IPS-NIHi11 (cell line): ENCODE measurements around the gene ALKBH1.
"Not testable (repeated sequence)": the region's sequence is repeated elsewhere in the genome, so short reads cannot be mapped to it uniquely, and the experiment has no call there.

ENCODE experiments used
- DNase-seq: peaks from one replicate; pipeline ENCODE4 v3.0.0; 2012; ENCODE audit warnings: mixed read lengths, low spot score

ALKBH1 gene

DNA sequence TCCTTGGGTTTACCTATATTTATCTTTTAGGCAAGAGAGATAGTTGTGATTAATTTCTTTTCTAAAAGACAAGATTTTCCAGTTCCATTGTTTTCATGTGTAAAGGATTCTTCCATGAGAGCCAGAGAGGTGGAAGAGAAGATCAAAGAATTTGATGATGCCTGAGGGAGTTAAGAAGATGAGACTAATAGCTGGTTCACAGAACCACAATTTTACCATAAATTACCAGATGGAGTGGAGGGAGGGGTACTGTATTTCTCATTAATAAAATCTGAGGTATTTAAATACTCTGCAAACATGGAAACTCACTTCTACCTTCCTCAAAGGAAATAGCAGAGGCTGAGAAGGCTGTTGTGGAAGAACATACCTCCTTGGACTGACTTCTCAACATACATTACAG is 34.6 kb downstream of the ALKBH1 start:
- no peak for DNase-seq

DNA sequence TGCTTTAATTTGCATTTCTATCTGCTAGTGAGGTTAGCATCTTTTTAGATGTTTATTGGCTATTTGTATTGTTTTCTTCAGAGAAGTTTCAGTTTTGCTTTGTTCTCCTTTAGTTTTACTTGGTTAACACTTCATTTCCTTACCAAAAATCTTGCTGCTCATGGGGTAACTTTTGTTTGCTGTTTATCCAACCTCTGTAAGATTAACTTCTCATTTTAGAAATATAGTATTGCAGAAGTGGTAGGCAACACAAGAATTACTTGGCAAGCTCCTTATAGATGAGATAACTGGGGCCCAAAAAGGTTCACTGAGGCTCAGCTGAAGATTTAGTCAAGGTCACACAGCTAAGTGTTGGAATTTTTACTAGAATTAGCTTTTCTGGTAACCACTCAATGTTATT is 40.5 kb downstream of the ALKBH1 start:
- no peak for DNase-seq

DNA sequence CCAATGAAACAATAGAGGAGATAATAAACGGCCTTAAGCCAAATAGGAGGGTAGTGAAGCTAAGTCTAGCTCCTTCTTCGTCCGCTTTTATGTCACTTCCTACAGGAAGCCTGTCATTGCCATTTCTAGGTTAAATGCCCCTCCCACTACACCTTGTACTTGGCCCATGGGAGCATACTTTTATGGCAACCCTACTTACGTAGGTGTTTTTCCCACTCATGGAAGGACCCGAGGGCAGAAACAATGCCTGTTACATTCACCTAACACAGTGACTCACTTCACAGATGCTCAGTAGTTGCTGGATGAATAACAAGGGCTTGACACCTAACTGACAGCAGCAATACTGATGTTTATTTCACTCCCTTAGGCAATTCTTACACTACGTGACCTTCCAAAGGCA is 44.5 kb downstream of the ALKBH1 start:
- DNase-seq = no peak

DNA sequence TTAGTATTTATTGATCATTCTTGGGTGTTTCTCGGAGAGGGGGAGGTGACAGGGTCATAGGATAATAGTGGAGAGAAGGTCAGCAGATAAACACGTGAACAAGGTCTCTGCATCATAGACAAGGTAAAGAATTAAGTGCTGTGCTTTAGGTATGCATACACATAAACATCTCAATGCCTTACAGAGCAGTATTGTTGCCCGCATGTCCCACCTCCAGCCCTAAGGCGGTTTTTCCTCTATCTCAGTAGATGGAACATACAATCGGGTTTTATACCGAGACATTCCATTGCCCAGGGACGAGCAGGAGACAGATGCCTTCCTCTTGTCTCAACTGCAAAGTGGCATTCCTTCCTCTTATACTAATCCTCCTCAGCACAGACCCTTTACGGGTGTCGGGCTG is 46.3 kb downstream of the ALKBH1 start:
- DNase-seq = not testable (repeated sequence)

DNA sequence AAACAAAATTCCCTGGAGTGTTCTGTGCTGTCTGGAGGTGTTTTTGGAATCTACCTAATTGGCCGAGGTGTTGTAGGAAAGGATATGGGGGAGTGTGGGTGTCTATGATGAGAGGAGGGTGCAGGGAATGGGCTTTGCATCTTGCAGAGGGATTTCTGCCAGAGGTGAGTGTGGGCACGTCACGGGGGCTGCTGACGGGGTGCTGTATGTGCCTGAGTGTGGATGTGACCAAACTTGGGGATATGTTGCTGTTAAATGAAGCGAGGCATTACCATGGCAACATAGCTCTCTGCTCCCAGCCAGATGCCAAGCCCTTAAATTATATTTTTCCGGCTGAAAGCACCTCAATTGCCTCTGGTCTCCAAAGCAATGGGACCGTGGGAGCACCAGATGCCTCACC is 47.1 kb downstream of the ALKBH1 start:
- no peak for DNase-seq

DNA sequence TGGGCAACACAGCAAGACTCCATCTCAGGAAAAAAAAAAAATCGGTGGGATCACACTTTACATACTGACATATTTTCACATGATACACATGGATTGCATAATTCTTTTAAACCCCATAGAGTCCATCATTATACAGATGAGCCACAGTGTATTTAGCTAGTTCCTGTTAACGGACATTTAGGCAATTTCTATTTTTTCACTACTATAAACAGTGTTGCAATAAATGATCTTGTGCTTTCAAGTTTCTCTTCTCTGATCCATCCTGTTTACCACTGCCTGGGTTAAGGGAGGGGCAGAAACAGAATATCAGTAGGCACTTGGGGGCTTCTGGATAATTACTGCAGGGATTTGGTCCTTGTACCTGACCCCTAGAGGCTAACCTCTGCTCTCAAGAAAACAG is 48.0 kb downstream of the ALKBH1 start:
- DNase-seq = no peak

DNA sequence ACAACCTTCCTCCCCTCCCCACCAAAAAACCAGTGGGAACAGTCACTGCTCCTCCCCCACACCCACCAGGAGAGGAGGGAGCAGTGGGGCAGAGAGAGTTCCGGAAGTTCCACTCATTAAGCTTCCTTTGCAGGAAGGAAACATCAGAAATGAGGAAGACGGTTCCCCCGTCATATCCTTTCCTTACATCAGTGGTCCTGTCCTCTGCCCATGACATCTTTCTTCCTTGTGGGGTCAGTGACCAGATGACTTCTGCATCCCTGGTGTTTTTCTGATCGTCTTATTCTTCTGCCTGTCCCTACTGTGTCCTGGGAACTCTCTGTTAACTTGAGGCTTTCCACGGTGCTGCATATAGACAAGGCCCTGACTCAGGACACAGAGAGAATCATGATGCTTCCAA is 50.5 kb downstream of the ALKBH1 start:
- no peak for DNase-seq

DNA sequence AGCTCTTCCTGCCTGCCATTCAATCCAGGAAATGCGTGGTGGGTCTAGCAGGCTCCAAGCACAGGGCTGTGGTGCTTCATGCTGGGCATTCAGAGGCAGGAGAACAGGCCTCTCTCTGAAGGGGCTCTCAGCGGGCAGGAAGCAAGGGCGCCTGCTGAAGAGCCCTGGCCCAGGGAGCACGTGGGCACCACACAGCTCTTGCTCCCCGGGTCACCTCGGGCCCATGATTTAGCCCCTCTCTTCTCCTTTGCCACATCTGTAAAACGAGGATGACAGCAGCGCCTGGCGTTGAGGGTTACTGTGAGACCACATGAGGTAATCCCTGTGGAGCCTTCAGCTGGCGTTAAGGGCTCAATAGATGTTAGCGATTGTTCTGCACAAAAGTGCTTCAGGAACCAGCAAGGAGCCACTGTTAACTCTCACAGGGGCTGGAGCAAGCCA is 53.8 kb downstream of the ALKBH1 start:
- no peak for DNase-seq

DNA sequence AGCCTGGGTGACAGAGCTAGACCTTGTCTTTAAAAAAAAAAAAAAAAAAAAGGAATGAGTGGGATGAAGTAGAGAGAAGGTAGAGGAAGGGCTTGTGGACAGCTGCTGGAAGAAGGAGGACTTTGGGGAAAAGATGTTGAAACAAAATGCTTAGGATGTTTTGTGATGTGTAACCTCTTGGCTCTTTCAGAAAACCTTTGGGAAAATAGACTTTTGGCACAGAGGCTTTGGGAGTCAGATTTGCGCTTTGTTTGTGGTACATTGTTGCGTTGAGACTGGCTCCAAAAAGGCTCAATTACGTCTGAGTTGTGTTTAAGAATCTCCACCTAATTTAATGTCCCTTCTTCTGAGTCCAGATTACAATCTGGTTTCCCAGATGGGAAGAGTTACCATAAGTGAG is 58.5 kb downstream of the ALKBH1 start:
- no peak for DNase-seq

DNA sequence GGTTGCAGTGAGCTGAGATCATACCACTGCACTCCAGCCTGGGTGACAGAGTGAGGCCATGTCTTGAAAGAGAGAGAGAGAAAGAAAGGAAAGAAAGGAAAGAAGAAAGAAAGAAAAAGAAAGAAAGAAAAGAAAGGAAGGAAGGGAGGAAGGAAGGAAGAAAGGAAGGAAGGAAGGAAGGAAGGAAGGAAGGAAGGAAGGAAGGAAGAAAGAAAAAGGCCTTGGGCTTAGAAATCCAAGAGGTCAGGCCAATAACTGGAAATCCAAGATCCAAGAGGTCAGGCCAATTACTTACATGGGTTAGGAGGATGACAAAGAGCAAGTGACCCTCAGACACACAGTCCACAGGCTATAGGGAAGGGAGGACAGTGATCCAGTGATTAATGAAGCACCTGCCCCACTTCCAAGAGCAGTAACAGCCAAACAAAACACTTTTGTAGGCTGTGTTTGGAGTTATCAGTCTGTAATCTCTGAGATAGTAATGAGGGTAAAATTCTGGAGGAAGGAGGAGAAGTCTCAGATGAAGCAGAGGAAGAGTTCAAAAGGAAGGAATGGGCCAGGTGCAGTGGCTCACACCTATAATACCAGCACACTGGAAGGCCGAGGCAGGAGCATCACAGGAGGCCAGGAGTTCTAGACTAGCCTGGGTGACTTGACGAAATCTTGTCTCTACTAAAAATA is 59.2 kb downstream of the ALKBH1 start:
- no peak for DNase-seq

DNA sequence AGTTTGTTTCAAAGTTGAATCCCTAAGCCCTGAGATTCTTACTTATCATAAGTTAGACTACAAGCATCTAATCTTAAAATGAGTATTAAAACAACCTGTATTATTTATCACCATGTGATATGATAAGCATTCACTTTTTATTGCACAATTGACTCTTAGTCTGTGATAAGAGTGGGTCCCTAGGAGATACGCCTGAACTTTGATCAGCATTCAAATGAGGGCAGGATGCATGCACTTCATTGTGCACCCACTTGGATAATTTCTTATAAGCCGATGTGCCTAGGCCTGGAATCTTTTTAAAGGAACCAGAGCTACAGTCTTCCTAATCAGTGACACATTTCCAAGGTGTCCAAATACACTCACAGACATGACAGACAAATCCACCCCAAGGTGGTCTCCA is 60.0 kb downstream of the ALKBH1 start:
- DNase-seq = no peak

DNA sequence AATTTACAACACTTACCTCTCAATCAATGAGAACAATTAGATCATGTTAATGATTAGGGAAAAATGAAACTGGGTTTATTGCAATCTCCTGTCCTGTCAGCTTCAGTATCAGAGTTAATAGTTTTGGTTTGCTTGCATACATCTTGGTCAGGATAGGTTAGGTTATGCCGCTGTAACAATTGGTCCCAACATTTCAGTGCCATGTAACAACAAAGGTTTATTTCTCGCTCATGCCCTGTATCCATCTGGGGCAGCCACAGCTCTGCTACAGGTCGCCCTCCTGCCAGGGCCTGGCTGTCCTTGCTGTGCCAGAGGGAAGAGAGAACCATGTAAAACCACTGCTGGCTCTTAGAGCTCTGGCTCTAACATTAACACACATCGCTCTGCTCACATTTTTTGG is 60.9 kb downstream of the ALKBH1 start:
- DNase-seq = no peak

DNA sequence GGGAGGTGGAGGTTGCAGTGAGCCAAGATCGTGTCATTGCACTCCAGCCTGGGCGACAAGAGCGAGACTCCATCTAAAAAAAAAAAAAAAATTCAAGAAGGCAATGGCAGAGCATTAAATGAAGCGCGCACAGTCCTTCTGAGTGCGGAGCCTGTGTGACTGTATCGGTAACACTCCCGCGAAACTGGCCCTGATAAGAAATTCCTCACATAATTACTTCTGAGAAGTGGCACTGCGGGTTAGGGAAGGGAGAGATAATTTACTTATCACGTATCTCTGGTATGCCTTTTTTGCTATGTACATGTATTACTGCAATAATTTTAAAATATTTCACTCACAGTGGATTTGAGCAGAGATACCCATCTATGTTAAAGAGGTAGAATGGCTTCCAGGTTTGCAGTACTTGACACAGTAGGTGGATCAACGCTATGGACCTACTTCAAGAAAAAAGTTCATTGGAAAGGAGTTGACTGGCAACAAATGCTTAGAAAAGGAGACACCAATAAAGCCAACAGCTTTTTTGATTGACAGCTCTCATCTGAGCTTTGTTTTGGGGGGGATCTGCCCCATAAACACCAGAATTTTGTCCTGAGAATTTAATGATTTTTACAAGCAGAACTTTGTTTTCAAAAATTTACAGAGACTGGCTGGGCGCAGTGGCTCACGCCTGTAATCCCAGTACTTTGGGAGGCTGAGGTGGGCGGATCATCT is 62.1 kb downstream of the ALKBH1 start:
- no peak for DNase-seq

DNA sequence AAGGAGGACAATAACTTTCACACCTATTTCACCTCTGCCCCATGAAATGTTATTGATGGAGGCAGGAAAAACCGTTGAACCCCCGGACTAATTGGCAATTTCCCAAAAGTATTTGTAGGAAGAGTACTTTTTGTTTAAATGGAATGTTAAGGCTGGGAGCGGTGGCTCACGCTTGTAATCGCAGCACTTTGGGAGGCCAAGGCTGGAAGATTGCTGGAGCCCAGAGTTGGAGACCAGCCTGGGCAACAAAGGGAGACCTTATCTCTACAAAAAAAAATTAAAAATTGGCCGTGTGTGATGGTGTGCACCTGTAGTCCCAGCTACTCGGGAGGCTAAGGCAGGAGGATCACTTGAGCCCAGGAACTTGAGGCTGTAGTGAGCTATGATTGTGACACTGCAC is 65.4 kb downstream of the ALKBH1 start:
- no peak for DNase-seq

DNA sequence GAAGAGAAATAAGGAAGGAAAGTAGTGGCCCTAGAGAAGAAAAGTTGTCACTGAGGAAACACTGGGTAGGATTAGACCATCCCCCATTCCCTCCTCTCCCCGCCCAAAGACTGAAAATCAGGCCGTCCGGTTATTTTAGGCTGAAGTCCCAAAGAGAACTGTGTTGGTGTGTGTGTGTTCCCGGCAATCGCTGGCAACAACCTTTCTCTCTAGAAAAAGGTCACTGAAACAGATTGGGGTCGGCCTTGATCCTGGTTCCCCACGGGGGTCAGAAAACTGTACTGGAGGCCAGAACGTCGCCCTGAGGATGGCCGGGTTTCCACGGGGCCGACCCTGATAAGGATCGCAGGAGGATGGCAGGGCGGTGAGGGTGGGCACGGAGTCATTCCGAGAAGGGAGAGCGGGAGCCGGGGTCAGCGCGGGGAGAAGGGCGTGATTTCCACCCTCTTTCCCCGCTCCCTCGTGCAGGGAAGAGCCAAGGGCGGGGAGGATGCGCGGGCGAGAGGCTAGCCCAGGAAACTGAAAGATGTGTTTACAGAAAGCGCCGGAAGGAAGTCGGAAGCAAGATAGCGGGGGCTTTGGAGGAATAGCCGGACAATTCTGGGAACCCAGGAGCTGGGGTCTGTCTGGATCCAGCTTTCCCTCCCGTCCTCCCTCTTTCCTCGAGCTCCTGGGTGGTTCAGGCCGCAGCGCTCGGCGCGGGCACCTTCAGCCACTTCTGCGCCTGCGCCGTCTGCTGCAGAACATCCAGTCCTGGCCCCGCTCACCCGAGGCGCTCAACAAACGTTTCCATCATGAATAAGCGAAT is 66.1 kb downstream of the ALKBH1 start:
- DNase-seq = no peak

DNA sequence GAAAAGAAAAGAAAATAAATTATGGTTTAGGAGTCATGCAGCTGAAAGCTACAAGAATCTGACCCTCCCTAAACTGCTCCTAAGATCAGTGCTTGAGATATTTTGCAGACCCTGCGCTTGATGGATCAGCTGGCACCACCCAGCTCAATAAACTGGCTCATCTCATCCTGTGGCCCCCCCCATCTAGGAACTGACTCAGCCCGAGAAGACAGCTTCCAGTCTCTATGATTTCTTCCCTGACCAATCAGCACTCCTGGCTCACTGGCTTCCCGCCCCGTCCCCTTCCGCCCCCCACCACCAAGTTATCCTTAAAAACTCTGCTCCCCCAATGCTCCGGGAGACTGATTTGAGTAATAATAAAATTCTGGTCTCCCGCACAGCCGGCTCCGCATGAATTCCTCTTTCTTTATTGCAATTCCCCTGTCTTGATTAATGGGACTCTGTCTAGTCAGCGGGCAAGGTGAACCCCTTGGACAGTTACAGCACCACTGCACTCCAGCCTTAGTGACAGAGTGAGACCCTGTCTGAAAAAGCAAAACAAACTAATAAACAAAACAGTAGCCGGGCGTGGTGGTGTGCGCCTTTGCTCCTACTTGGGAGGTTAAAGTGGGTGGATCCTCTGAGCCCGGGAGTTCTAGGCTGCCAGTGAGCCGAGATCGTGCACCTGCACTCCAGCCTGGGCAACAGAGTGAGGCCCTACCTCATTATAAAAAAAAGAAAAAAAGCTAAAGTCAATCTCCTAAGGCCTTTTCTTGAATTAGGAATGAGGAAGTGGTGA is 66.9 kb downstream of the ALKBH1 start:
- no peak for DNase-seq

DNA sequence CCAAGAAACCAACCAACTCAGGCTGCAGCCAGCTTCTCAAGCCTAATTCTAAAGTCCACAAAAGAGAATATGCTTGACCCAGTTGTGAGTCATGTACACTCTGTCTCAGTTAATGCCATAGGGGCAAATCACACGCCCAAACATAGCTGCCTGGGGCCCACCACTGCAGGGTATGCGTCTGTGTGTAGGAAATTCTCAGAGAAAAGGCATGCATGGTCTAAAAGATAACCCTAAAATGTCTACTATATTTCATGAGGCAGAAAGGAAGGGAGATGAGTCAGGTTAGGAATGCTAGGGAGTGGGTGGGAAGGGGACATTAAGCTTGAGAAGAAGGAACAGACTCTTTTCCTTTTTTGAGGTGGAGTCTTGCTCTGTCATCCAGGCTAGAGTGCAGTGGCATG is 69.1 kb downstream of the ALKBH1 start:
- no peak for DNase-seq

DNA sequence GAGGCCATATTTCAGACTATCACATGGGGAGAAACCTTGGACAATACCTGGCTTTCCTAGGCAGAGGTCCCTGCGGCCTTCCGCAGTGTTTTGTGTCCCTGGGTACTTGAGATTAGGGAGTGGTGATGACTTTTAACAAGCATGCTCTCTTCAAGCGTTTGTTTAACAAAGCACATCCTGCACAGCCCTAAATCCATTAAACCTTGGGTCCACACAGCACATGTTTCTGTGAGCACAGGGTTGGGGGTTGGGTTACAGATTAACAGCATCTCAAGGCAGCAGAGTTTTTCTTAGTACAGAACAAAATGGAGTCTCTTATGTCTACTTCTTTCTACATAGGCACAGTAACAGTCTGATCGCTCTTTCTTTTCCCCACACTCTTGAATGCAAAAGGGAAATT is 72.0 kb downstream of the ALKBH1 start:
- not testable (repeated sequence) for DNase-seq

DNA sequence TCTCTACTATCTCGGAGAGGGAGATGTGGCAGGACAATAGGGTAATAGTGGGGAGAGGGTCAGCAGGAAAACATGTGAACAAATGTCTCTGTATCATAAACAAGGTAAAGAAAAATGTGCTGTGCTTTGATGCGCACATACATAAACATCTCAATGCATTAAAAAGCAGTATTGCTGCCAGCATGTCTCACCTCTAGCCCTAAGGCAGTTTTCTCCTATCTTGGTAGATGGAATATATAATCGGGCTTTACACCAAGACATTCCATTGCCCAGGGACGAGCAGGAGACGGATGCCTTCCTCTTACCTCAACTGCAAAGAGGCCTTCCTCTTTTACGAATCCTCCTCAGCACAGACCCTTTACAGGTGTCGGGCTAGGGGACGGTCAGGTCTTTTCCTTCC is 72.4 kb downstream of the ALKBH1 start:
- DNase-seq = not testable (repeated sequence)

DNA sequence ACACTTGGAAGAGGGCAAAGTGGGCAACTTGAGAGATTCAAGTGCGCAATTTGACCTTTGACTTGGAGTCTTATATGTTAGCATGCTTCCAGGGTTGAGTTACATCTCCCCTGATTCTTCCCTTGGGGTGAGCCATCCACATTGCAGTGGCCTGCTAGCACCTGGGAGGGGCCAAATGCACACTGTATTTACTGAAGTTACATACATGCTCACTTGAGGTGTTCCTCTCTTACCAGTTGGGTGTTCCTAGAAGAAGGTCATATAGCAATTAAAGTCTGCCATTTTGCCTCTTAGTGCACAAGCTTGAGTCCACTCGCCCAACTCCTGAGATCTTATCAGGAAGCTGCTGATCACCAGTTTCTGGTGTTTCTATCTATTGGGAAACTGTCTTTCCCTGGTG is 77.7 kb downstream of the ALKBH1 start:
- DNase-seq = no peak

DNA sequence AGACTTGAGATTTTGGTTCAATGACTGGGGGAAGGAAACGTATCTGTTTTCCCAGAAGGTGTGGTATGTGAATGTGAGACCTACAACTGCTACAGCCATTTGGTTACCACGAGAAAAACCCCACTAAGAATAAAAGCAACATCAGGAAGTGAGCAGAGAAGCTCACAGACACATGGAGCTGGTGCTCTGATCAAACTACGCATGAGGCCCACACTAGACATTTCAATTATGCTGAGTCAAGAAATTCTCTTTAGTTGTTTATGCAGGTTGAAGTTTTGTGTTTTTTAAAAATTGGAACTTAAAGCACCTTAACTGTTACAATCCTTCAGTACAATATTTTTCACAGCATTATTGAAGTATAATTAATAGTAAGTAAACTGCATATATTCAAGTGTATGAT is 82.5 kb downstream of the ALKBH1 start:
- DNase-seq = no peak

DNA sequence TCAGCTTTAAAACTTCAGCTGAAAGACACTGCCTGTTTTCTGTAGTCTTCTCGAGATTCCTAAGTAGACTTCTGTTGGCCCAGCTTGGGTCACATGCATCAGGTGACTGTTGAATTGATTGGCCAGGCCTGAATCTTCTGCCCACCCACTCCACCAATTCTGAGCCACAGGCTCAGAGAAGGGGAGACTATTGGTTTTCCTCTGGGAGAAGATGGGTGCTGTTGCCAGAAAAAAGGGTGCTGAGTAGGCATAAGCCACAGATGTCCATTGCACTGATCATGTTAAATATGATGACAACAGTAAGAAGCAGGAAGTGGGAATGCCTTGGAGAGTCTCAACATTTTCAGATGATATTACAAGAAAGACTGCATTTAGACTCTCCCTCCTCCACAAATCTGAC is 84.6 kb downstream of the ALKBH1 start:
- no peak for DNase-seq
